K562 (cell line): ENCODE results near the gene EPHA2. TPM values are rescaled to one million over a fixed set of nuclear protein-coding genes. Genes with fewer than 3 reads are reported as not detected.

Source experiments
- CEBPB ChIP-seq: fragments of 450-650 bp; IDR thresholded peaks from 2 replicates; pipeline ENCODE4 v1.6.1; 2016; ENCODE audit warnings: missing genetic modification characterization, missing compliant biosample characterization
- CGGBP1 ChIP-seq: fragments of 250-450 bp; sonication (Bioruptor Pico); IDR thresholded peaks from 2 replicates; pipeline ENCODE4 v1.9.0; 2021; ENCODE audit warnings: mild to moderate bottlenecking
- CXXC5 ChIP-seq: fragments of 250-450 bp; sonication (Bioruptor Pico); IDR thresholded peaks from 2 replicates; pipeline ENCODE4 v1.8.0; 2022; ENCODE audit warnings: inconsistent platforms, mild to moderate bottlenecking, moderate library complexity
- ELF1 ChIP-seq: fragments of 200-800 bp; sonication (Bioruptor generic); IDR thresholded peaks from 2 replicates; pipeline ENCODE4 v1.6.1; 2016; ENCODE audit warnings: missing genetic modification characterization, missing compliant biosample characterization
- ESRRA ChIP-seq: fragments of 450-650 bp; IDR thresholded peaks from 2 replicates; pipeline ENCODE4 v1.6.1; 2014; ENCODE audit warnings: low read depth, mild to moderate bottlenecking, moderate library complexity, borderline replicate concordance
- HNRNPK ChIP-seq: fragments of 200-400 bp; formaldehyde crosslinking; IDR thresholded peaks from one replicate; pipeline ENCODE4 v1.6.1; 2018; ENCODE audit warnings: mild to moderate bottlenecking, low read depth, low read length; ENCODE audit not compliant: poor library complexity, severe bottlenecking
- NRF1 ChIP-seq, 2 experiments: fragments of 450-650 bp; IDR thresholded peaks in 1 of 2; conservative IDR thresholded peaks in 1 of 2; 2 replicates each; pipeline ENCODE4 v1.6.1; 2014; ENCODE audit warnings: mild to moderate bottlenecking in 2 of 2
- RBBP5 ChIP-seq: fragments of 200-600 bp; sonication (generic); IDR thresholded peaks from 2 replicates; pipeline ENCODE4 v1.6.1; 2012; ENCODE audit warnings: borderline replicate concordance, mild to moderate bottlenecking, low read length, control low read depth, inconsistent platforms; ENCODE audit not compliant: insufficient read depth, poor library complexity, severe bottlenecking
- RBM25 ChIP-seq: fragments of 200-400 bp; formaldehyde crosslinking; IDR thresholded peaks from 2 replicates; pipeline ENCODE4 v1.6.1; 2018; ENCODE audit warnings: low read length, low read depth, moderate library complexity; ENCODE audit not compliant: severe bottlenecking
- RERE ChIP-seq: sonication (generic); formaldehyde crosslinking; IDR thresholded peaks from 2 replicates; pipeline ENCODE4 v1.8.0; 2023; ENCODE audit warnings: missing genetic modification reagents, mild to moderate bottlenecking, borderline replicate concordance
- TBL1XR1 ChIP-seq, 2 experiments: IDR thresholded peaks; 2 replicates each; pipeline ENCODE4 v1.6.1; 2012; ENCODE audit warnings: improper control_type of control experiment in 2 of 2, low read length in 2 of 2, mild to moderate bottlenecking in 1 of 2
- ZFPM2 ChIP-seq: fragments of 250-450 bp; sonication (Bioruptor Pico); IDR thresholded peaks from 2 replicates; pipeline ENCODE4 v1.5.1; 2022; ENCODE audit warnings: mild to moderate bottlenecking
- ZNF609 ChIP-seq: sonication (generic); formaldehyde crosslinking; IDR thresholded peaks from 2 replicates; pipeline ENCODE4 v1.8.1; 2023; ENCODE audit warnings: missing genetic modification reagents, mild to moderate bottlenecking, borderline replicate concordance
- polyA plus RNA-seq, 8 experiments: library from polyadenylated mRNA; depleted of rRNA in 4 of 8; stranded (reverse) in 5 of 8; unstranded in 3 of 8; fragments of >200 nt; fragmentation: Nextera tagmentation in 2 of 8; fragmentation: Illumina TruSeq in 1 of 8; extraction: Ambion mirVana in 2 of 8; extraction: Trizol in 1 of 8; gene quantifications; 2 replicates each; pipeline versions ENCODE4 v1.2.1 to v1.2.3, GENCODE V29; 2011 to 2014; ENCODE audit warnings: inconsistent platforms in 1 of 8, missing spikeins in 1 of 8
- total RNA-seq, 7 experiments: library from RNA; depleted of rRNA in 6 of 7; stranded (reverse); fragments of >200 nt in 6 of 7; fragmentation: Illumina TruSeq in 2 of 7; extraction: Trizol in 2 of 7; gene quantifications; 2 replicates each; pipeline versions ENCODE4 v1.2.1 to v1.2.3, GENCODE V29; 2011 to 2021; ENCODE audit warnings: low replicate concordance in 1 of 7
- TF ChIP-seq, protein P1 (sequence below), 2 experiments: fragments of 450-650 bp in 1 of 2; sonication (generic) in 1 of 2; formaldehyde crosslinking in 1 of 2; IDR thresholded peaks in 1 of 2; conservative IDR thresholded peaks in 1 of 2; 2 replicates each; pipeline versions ENCODE4 v1.6.1 to v1.8.1; 2016 to 2023; ENCODE audit warnings: mild to moderate bottlenecking in 2 of 2, moderate library complexity in 2 of 2, inconsistent platforms in 1 of 2, missing genetic modification reagents in 1 of 2

The EPHA2 gene
- total and polyA plus RNA-seq, 9 of the 15 experiments (the other 6 are each of a cell fraction or from before 2014, with no cell fraction given) = 0.04 to 0.40 (median 0.07) TPM; not detected in 4

DNA sequence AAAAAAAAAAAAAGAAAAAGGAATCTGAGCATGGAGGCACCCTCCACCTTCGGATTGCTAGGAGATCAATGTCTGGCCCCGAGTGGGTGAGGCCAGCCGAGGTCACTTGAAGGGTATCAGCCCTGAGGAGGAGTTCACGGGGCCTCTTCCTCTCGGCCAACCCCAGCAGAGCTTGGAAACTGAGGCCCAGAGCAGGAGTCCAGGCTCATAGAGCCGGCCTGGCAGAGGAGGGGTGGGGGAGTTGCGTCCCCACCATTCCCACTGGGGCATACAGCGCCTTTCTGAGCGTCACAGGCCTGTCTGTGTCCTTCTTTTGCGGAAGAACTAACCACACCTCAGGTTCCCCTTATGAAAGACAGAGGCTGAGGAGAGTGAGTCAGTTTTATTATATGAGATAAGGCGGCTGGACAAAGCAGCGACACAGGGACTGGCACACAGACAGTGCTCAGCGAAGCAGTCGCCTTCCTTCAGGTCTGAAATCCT is 17.1 kb upstream of the EPHA2 start (continued):
- TF ChIP-seq CEBPB (tag) (0 out of 2 replicates have a peak, but pooled peaks have one; percentile 41), NRF1 (conservative IDR thresholded peaks at IDR 0.05 in 1 of 2, IDR thresholded peaks at IDR 0.05 in 1 of 2) (peak; percentile 21 to 32; a peak in 1 of 4 replicates), TBL1XR1 (IDR thresholded peaks at IDR 0.05; ENCODE audit: low read length in 2 of 2) (peak in 1 of 2 experiments; percentile 22; a peak in 1 of 4 replicates), RBM25 (no peak), CGGBP1 (CRISPR knock-in tag) (no peak), ELF1 (tag) (peak; percentile 69), RBBP5 (peak; percentile 67), ZFPM2 (no peak), CXXC5 (CRISPR knock-in tag) (peak; percentile 58), RERE (no peak), ZNF609 (CRISPR knock-in tag) (no peak), ESRRA (peak; percentile 96), HNRNPK (no peak)
- TF ChIP-seq, protein P1, sequence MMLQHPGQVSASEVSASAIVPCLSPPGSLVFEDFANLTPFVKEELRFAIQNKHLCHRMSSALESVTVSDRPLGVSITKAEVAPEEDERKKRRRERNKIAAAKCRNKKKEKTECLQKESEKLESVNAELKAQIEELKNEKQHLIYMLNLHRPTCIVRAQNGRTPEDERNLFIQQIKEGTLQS (IDR thresholded peaks at IDR 0.05) = peak; percentile 81
- TF ChIP-seq, protein P1 (CRISPR knock-in tag; conservative IDR thresholded peaks at IDR 0.05) = no peak
